ENCODE measurements around the gene NTHL1.

The NTHL1 gene

DNA sequence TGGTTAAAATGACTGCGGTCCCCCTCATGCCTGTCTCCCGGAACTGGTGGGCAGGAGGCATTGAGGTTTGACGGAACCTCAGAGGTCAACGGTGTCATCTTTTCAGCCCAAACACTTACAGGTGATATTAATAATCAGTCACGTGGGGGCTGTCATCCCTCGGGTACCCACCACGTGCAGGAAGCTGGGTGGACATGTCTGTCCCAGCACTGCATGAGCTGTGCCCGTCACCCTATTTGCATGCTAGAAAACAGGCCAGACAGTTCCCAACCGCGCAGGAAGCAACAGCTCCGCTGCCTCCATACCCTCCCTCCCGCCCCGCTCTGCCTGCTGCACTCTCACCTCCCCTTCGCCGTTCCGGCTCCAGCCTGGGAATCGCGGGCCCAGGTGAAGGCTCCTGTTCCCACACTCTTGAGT is 56.5 kb downstream of the NTHL1 start:
- no peak for DNase-seq

DNA sequence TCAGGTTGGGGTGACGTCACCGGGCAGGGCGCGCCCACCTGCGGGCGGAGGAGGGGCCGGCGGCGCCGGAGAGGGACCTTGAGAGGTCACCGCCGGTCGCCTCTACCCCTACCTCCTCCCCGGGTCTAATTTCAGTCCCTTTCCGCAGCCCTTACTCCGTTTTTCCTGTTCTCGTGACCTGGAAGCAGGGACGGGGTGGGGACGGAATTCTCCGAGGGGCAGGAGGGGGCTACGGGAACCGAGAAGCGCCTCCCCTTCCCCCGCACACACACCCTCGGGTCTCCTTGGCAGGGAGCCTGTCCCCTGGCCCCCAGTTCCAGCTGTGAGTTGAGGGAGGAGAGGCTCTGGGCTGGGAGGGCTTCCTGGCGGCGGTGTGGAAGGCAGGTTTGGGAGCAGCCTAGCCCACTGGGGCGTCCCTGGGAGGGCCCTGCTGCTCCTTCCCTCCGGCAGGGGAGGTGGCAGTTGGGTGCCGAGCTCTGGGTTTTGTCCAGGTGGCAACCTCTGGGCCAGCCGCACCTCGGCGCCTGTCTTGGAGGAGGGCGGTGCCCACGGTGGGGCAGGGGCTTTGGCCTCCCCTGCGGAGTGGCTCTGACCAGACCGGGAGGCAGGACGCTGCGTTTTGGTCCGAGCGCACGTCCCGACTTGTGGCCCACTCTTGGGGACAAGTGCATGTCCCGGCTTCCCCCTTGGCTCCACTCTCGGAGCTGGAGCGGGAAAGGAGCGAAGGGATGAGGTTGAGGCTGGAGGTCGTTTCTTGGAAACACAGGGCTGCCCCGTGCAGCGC is 57.1 kb downstream of the NTHL1 start:
- DNase-seq = no peak

- no peak for DNase-seq
These were observed 57.6 kb downstream of the NTHL1 start for GRCh38 chr16:1990101-1990350.
